GM21526 (cell line): ENCODE results near the gene FSIP1.

Experiments used
- ATAC-seq: cut with Tn5 transposase; IDR thresholded peaks from one replicate; pipeline ENCODE4 v1.9.1; 2021; ENCODE audit warnings: moderate library complexity; ENCODE audit not compliant: unreplicated experiment, low FRiP score

The FSIP1 gene

DNA sequence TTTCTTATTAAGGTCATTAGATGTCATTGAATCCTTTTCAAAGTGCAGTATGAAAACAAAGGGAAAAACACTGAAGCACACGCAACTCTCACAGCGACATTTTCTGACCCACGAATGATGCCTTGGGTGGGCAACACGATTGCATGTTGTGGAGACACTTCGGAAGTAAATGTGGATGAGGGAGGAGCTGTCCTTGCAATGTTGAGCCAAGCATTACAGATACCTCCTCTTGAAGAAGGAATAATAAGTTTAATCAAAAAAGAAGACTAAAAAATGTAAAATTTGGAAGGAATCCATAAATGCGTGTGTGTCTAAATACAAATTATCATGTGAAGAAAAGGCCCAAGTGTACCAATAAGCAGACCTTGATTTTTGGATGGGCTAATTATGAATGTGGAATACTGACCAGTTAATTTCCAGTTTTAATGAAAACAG is 184.9 kb downstream of the FSIP1 start:
- ATAC-seq = no peak

DNA sequence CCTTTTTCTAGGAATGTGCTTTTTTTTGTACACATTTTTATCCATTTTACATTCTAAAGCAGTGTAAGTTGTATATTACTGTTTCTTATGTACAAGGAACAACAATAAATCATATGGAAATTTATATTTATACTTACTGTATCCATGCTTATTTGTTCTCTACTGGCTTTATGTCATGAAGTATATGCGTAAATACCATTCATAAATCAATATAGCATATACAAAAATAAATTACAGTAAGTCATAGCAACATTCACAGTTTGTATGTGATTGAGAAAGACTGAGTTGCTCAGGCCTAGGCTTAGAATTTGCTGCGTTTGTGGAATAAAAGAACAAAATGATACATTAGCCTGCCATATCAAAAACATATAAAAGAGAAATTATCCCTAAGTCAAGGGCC is 185.3 kb downstream of the FSIP1 start:
- no peak for ATAC-seq

DNA sequence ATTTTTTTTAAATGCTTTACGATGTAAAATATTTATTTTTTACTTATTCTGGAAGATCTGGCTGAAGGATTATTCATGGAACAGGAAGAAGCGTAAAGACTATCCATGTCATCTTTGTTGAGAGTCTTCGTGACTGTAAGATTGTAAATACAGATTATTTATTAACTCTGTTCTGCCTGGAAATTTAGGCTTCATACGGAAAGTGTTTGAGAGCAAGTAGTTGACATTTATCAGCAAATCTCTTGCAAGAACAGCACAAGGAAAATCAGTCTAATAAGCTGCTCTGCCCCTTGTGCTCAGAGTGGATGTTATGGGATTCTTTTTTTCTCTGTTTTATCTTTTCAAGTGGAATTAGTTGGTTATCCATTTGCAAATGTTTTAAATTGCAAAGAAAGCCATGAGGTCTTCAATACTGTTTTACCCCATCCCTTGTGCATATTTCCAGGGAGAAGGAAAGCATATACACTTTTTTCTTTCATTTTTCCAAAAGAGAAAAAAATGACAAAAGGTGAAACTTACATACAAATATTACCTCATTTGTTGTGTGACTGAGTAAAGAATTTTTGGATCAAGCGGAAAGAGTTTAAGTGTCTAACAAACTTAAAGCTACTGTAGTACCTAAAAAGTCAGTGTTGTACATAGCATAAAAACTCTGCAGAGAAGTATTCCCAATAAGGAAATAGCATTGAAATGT is 186.1 kb downstream of the FSIP1 start:
- ATAC-seq = no peak

DNA sequence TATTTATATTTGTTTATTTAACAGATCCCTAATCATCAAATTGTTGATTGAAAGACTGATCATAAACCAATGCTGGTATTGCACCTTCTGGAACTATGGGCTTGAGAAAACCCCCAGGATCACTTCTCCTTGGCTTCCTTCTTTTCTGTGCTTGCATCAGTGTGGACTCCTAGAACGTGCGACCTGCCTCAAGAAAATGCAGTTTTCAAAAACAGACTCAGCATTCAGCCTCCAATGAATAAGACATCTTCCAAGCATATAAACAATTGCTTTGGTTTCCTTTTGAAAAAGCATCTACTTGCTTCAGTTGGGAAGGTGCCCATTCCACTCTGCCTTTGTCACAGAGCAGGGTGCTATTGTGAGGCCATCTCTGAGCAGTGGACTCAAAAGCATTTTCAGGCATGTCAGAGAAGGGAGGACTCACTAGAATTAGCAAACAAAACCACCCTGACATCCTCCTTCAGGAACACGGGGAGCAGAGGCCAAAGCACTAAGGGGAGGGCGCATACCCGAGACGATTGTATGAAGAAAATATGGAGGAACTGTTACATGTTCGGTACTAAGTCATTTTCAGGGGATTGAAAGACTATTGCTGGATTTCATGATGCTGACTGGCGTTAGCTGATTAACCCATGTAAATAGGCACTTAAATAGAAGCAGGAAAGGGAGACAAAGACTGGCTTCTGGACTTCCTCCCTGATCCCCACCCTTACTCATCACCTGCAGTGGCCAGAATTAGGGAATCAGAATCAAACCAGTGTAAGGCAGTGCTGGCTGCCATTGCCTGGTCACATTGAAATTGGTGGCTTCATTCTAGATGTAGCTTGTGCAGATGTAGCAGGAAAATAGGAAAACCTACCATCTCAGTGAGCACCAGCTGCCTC is 187.1 kb downstream of the FSIP1 start:
- ATAC-seq = no peak

DNA sequence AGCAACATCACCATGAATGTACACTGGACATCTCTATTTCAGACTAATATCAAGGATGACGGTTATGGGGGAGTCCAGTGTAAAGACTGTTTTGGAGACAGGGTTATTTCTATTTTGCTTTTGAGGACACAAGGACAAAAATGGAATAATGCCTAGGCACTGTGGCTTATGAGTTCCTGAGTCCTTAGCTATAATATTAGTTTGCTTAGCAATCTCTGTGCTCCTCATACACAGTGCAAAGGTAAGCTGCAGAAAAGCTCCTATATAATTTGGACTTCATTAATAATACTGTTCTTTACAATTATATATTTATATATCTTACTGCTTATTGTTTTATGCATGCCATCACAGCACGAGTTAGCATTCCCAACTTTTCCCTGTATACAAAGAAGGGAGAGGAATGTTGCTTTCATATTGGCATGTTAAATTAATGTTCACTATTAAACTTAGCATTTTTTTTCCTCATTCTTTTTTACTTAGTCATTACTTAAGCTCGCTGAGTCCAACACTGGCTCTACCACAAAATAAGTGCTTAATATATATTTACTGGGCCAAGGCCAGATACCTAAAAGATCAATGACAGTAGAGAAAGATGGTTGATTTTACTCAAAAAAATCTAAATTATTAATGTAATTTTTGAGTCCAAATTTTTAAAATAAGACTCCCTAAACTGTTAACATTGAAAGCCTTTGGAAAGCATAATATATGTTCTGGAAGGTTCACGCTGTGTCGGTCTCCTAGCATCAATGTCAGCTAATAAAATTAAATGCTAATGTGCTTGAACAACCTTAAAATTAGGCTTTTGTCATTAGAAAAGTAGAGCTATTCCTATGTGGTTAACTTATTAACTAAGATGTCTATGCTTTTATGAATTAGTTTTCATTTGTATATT is 187.9 kb downstream of the FSIP1 start:
- ATAC-seq = no peak

DNA sequence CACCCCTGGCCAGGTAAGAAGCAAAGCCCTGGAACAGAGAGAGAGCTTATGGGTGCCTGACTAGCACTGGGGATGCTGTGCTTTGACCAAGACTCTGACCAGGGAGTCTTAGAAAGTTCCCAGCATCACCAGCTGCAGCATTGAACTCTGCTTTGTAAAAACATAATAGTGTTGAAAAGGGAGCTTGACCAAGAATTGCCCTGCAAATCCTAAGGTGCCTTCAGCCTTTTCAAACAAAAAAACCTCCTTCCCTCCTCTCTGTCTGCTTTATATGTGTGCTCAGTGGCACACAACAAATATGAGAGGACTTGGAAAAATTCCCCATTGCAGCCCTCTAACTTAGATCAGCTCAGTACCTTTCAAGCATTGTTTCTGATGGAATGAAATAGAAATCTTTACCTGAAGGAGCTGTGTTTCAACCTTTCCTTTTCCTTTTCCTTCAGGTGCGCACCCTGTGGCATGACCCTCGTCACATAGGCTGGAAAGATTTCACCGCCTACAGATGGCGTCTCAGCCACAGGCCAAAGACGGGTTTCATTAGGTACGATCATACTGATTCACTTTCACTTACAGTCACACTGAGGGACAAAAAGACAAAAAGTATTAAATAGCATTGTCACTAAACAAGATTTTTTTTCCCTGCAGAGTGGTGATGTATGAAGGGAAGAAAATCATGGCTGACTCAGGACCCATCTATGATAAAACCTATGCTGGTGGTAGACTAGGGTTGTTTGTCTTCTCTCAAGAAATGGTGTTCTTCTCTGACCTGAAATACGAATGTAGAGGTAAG is 188.8 kb downstream of the FSIP1 start:
- ATAC-seq = no peak

DNA sequence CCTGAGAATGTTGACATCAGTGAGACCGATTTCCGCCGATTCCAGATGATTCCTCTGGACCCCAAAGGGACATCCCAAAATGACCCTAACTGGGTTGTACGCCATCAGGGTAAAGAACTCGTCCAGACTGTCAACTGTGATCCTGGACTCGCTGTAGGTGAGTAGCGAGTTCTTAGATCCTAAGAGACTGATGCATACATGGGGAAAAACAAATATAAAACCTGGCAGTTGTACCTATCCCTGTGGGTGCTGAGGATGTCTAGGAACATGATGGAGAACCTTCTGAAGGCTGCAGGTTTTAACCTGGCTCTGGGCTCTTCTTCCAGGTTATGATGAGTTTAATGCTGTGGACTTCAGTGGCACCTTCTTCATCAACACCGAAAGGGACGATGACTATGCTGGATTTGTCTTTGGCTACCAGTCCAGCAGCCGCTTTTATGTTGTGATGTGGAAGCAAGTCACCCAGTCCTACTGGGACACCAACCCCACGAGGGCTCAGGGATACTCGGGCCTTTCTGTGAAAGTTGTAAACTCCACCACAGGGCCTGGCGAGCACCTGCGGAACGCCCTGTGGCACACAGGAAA is 189.5 kb downstream of the FSIP1 start:
- ATAC-seq = no peak

DNA sequence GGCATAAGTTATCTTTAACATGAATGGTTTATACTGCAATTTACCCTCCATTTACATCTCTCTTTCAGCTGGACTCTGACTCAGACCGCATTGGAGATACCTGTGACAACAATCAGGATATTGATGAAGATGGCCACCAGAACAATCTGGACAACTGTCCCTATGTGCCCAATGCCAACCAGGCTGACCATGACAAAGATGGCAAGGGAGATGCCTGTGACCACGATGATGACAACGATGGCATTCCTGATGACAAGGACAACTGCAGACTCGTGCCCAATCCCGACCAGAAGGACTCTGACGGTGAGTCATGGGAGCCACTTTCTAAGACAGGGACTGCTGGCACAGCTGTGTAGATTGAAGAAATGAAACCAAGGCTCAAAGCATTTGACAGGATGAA is 190.1 kb downstream of the FSIP1 start:
- no peak for ATAC-seq

DNA sequence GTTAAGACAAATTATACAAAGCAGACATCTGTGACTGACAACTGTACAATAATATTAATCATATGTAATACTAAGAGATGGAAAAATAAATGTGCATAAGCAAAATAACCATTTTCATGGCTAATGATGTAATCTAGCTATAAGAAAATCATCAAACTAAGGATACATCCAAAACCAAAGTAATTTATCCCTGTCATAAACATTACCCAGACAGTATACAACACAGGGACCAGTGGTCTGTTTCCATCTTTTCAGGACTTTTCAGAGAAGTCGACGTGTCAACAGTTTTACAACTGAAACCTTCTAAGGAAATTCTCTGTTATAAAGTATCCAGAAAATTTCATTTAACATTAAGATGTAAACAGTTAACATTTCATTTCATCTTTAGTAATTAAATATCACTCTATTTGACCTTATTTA is 190.7 kb downstream of the FSIP1 start:
- no peak for ATAC-seq

DNA sequence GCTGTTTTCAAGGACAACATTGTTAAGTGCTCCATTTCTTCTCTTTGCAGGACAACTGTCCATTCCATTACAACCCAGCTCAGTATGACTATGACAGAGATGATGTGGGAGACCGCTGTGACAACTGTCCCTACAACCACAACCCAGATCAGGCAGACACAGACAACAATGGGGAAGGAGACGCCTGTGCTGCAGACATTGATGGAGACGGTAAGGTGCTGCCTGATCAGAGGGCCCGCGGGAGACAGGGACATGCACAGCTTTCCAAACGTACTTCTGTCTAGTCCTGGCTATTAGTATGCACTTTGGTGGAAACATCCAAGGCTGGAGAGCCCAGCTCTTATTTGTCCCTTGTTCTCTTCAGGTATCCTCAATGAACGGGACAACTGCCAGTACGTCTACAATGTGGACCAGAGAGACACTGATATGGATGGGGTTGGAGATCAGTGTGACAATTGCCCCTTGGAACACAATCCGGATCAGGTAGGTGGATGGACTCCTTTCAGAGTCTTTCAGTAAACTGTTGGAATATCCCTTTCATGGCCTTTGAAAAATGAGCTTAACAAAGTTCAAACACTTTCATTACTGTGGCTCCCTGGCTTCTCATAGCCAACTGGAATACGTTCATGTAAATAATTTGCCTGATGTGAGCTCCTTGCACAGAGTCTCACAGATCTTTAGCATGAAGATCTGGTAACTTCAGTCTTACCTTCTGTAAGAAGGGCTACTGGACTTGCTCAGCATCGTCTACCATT is 191.3 kb downstream of the FSIP1 start:
- no peak for ATAC-seq

DNA sequence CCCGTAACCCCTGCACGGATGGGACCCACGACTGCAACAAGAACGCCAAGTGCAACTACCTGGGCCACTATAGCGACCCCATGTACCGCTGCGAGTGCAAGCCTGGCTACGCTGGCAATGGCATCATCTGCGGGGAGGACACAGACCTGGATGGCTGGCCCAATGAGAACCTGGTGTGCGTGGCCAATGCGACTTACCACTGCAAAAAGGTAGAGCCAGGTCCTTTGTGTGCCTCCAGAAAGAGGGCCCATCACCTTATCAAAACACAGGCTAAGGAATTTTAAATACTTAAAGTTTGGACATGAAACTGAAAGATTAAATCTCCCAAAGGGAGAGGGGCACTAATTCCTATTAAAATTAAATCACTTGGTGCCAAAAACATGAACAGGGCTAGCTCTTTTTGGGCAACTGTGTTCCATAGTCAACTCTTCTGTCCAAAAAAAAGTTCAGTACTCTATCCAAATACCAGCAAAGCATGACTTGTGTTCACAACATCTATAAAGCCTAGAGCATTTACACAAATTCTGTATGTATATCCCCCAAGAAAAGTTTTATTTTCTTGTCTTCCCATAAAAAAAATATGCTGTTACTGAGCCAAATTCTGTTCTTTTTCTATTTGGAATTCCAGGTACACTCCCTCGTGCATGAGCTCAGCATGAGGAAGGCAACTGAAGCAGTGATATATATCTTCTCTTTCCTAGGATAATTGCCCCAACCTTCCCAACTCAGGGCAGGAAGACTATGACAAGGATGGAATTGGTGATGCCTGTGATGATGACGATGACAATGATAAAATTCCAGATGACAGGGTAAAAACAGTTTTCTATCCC is 192.6 kb downstream of the FSIP1 start:
- ATAC-seq = no peak

DNA sequence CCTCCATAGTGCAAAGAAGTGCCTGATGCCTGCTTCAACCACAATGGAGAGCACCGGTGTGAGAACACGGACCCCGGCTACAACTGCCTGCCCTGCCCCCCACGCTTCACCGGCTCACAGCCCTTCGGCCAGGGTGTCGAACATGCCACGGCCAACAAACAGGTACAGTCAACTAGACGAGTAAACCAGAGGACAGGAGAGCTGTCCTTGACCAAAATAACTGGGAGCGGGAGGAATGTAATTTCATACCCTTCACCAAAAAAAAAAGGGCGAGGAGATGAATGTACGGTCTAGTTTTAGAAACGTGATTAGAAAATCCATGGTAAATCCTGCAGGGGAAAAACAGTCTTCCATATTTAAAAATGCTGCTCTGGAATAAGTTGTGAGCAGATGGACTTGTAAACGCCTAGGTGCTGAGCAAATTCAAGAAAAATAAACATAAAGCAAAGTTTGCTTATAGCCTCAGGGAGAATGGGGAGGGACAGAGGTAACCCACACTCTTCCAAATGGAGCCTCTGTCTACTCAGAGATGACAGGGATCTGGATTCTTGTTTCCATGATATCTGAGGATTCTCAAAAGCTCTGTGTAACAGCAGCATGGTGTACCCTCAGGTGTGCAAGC is 193.3 kb downstream of the FSIP1 start:
- ATAC-seq = no peak

DNA sequence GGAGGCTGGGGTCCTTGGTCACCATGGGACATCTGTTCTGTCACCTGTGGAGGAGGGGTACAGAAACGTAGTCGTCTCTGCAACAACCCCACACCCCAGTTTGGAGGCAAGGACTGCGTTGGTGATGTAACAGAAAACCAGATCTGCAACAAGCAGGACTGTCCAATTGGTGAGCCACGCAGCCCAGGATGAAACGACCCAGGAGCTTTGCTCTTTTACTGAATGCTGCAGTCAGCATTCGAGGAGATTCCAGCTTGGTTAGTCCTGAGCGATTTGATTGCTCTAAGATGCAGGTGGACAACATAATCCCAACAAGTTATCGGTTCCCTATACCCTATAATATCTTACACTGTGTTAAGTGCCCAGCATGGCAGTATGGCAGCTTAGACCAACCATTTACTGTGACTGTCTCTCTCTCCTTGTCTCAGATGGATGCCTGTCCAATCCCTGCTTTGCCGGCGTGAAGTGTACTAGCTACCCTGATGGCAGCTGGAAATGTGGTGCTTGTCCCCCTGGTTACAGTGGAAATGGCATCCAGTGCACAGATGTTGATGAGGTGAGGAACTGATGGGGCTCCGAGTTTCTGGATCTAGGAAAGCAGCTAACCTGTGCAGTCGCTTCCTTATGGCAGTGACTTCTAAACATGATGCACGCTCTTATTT is 194.0 kb downstream of the FSIP1 start:
- ATAC-seq = no peak

DNA sequence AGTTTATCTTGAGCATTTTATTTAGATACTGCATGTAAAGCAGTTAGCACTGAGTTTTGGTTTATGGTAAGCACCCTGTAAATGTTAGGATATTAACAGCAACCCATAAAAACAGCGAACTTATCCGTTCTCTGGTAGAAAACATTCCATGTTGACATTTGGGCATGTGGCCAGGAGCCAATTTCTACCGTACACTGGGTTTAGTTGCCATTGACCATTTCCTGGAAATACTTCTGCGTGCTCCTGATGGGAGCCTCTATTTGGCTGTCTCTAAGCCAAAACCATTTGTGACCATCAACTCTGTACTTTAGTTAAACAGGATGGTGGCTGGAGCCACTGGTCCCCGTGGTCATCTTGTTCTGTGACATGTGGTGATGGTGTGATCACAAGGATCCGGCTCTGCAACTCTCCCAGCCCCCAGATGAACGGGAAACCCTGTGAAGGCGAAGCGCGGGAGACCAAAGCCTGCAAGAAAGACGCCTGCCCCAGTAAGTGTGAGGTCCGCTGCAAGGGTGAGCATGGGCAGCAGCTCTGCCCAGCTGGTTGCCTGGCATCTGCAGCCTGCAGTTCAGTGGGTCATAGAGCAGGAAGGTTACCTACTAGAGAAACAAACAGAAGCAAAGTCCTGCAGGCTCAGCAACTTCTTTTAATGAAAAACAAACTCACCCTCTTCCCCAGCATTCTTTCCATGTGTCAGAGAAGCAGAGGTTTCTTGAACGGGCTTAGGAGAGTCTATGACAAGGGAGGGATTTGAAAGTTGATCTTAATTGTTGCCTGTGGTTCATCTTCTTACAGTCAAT is 194.7 kb downstream of the FSIP1 start:
- ATAC-seq = no peak

DNA sequence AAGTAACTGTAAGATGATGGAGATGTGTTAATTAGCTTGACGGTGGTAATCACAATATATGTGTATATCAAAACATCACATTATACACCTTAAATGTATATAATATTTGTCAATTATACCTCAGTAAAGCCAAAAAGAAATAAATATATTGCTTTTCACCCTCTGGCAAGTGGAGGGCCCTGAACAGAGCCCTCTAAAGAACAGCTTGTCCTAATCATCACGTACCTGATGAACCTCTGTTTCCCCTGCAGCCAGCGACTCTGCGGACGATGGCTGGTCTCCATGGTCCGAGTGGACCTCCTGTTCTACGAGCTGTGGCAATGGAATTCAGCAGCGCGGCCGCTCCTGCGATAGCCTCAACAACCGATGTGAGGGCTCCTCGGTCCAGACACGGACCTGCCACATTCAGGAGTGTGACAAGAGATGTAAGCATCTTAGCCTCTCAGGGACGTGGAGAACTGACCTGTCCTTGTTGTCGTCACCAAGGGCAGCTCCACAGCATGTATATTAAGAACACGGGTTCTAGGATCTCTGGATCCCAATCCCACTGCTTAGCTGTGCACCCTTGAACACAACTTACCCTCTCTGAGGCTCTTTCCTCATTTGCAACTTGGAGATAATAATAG is 195.4 kb downstream of the FSIP1 start:
- no peak for ATAC-seq
